ENCODE results near the gene AP4B1. TPM values are rescaled to one million over a fixed set of nuclear protein-coding genes. Genes with fewer than 3 reads are reported as not detected.

Gene AP4B1
- total RNA-seq, 1 donor from 2014 or later = 9.8 TPM

DNA sequence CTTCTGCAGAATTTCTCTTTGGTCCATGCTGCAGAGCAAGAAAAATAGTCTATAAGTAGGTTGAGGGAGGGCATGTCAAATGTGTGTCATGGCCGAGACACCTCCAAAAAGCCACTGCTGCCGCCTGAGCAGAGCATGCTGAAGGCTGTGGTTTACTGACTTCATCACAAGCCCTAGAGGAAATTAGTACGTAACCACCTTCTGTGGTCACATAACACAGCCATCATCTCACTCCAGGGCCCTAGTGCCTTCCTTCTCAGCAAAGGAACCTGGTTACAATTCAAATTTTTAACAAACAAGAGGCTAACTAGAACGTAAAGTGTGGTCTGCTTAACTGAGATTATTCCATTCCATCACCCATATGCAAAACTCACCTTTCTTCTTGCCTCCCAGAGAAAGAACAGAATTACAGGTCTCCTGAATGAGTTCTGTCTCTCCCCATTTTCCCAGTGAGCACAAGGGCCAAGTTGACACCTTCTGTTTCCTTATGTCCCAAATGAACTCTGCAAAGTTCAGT, 32.9 kb downstream of the AP4B1 start, which contains the start of gene PTPN22:
Gene PTPN22, minus strand, starts transcription at position 116 of the 517 bp plus-strand sequence.
- H3K4me3 ChIP-seq (ENCODE audit: low read depth, low read length) = peak within 1 kb of the TSS; percentile 17
- TF ChIP-seq, protein P1, sequence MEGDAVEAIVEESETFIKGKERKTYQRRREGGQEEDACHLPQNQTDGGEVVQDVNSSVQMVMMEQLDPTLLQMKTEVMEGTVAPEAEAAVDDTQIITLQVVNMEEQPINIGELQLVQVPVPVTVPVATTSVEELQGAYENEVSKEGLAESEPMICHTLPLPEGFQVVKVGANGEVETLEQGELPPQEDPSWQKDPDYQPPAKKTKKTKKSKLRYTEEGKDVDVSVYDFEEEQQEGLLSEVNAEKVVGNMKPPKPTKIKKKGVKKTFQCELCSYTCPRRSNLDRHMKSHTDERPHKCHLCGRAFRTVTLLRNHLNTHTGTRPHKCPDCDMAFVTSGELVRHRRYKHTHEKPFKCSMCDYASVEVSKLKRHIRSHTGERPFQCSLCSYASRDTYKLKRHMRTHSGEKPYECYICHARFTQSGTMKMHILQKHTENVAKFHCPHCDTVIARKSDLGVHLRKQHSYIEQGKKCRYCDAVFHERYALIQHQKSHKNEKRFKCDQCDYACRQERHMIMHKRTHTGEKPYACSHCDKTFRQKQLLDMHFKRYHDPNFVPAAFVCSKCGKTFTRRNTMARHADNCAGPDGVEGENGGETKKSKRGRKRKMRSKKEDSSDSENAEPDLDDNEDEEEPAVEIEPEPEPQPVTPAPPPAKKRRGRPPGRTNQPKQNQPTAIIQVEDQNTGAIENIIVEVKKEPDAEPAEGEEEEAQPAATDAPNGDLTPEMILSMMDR (conservative IDR thresholded peaks at IDR 0.05; ENCODE audit: low read depth, low read length) = no peak
- DNase-seq (ENCODE audit: low read depth) = no peak

DNA sequence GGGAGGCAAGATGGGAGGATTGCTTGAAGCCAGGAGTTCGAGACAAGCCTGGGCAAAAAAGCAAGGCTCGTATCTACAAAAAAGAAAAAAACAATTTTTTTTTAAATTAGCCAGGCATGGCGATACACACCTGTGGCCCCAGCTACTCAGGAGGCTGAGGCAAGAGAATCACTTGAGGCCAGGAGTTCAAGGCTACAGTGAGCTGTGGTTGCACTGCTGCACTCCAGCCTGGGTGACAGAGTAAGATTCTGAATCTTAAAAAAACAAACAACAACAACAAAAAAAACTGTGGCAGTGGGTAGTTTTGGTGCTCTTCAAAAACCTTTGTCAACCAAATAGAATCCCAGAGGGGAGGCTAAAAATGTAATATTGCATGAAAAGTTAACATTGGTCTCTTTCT, 33.8 kb downstream of the AP4B1 start:
- DNase-seq (ENCODE audit: low read depth) = no peak
- no peak overlapping the region for H3K4me3 ChIP-seq (ENCODE audit: low read depth, low read length)
- TF ChIP-seq, protein P1 (conservative IDR thresholded peaks at IDR 0.05; ENCODE audit: low read depth, low read length) = no peak

DNA sequence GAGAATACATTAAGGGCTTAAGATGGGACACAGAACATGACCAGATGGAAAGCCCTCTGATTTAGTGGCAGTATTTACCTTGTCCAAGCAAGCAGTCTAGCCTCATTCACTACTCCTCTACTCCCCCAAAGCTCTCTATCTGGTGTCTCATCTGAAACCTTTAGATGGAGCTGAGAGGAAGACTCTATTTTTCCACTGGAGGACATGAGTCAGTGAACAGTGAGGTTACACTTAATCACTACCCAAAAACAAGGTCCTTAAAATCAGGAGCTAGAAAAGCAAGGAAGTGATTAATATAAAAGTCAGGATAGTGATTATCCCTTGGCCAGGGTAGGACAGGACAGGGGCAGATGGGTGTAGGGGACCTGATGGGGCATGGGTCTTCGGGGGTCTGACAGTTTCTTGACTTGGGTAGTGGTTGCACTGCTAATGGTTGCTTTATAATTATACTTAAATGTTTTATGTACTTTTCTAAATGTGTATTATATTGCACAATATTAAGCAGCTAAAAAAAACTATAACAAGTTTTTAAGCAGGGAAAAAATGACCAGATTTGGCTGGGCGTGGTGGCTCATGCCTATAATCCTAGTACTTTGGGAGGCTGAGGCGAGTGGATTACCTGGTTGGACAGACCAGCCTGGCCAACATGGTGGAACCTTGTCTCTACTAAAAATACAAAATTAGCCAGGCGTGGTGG, 36.1 kb downstream of the AP4B1 start:
- no peak for DNase-seq (ENCODE audit: low read depth)

DNA sequence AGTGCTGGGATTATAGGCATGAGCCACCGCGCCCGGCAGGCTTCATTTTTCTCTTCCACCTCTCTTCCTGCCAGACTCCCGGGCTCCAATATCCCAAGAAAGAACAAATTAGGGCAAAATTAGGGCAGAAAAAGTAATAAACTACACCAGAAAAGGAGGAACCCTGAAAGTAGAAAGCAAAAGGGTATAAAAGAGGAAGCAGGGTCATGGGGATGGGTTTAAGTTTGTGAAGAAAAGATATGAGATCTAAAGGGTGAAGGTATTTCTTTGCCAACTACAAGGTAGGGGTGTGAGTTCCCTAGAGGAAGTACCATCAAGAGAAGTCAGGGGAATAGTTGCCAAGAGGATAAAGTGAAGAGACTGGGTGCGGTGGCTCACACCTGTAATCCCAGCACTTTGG, 43.0 kb downstream of the AP4B1 start:
- no peak overlapping the region for H3K4me3 ChIP-seq (ENCODE audit: low read depth, low read length)
- no peak for DNase-seq (ENCODE audit: low read depth)
- TF ChIP-seq, protein P1 (conservative IDR thresholded peaks at IDR 0.05; ENCODE audit: low read depth, low read length) = no peak

More for the DNA sequence above, 36.1 kb downstream of the AP4B1 start:
- no peak overlapping the region for H3K4me3 ChIP-seq (ENCODE audit: low read depth, low read length)
- TF ChIP-seq, protein P1 (conservative IDR thresholded peaks at IDR 0.05; ENCODE audit: low read depth, low read length) = no peak

DNA sequence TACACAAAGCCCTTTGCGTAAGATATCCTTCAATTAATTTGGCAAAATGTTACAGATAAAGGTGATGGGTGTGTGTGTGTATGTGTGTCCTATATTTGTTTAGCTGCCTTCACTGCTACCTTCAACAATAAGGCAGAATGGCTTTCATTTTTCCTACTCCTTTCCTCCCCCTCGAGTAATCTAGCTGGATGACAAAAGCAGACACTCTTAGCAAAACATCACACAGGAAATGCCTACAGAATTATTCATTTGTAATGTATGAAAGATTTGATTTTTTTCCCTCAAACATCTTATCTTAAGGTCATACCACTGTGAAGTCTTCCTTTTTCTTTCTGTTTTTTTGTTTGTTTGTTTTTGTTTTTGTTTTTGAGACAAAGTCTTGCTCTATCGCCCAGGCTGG, 43.7 kb downstream of the AP4B1 start:
- no peak for DNase-seq (ENCODE audit: low read depth)
- TF ChIP-seq, protein P1 (conservative IDR thresholded peaks at IDR 0.05; ENCODE audit: low read depth, low read length) = no peak
- H3K4me3 ChIP-seq (ENCODE audit: low read depth, low read length) = no peak overlapping the region

DNA sequence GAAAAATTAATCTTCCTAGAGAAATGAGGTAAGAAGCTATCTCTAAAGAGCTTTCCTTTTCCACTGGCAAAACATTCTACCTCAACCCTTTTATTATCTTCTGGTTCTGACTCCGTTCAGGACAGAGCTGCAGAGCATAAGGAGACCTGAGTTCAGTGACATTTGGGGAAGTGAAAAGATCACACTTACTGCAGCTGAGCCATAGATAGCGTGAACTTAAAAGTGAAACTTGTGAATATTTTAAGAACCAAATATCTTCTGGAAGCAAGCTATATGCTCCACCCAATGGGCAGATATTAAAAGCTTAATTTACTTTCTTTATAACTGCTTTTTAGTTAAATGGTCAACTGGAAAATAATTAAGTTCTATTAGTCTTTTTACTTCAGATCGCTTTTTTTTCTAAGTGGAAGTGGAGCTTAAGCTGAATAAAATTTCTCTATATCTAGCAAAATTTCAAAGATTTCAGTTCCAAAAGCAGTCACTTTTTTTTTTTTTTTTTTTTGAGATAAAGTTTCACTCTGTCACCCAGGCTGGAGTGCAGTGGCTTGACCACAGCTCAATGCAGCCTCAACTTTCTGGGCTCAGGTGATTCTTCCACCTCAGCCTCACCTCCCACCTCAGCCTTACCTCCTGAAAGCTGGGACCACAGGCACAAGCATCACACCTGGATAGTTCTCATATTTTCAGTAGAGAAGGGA, 45.0 kb downstream of the AP4B1 start:
- H3K4me3 ChIP-seq (ENCODE audit: low read depth, low read length) = no peak overlapping the region
- DNase-seq (ENCODE audit: low read depth) = no peak
- TF ChIP-seq, protein P1 (conservative IDR thresholded peaks at IDR 0.05; ENCODE audit: low read depth, low read length) = no peak
